Activated naive CD4-positive, alpha-beta T cell treated with anti-CD3 and anti-CD28 coated beads for 36 hours (primary cell): Measurements from ENCODE around the gene USP46. TPM values are rescaled to one million over a fixed set of nuclear protein-coding genes. Genes with fewer than 3 reads are reported as not detected.
A peak's percentile ranks its signal among the peaks of the same experiment; 100 is the strongest.

Experiments used
- CTCF ChIA-PET: fragments of 350-600 bp; sonication (Branson Sonifier 250); formaldehyde crosslinking; loops from one replicate; lab custom pipeline; 2021; ENCODE audit warnings: antibody characterized with exemption; lab: Charles Lee
- DNase-seq: peaks from one replicate; pipeline ENCODE4 v3.0.0-alpha.2; 2020
- H3K27ac Mint-ChIP-seq: one replicate; pipeline ENCODE4 v1.8.0; 2021; ENCODE audit warnings: mild to moderate bottlenecking, mixed read lengths
- H3K27me3 Mint-ChIP-seq: one replicate; pipeline ENCODE4 v1.8.0; 2021; ENCODE audit warnings: low read depth, mixed read lengths
- H3K36me3 Mint-ChIP-seq: one replicate; pipeline ENCODE4 v1.8.0; 2021; ENCODE audit warnings: low read depth, mixed read lengths
- H3K4me1 Mint-ChIP-seq: one replicate; pipeline ENCODE4 v1.8.0; 2021; ENCODE audit warnings: low read depth, mixed read lengths
- H3K4me3 Mint-ChIP-seq: one replicate; pipeline ENCODE4 v1.8.0; 2021; ENCODE audit warnings: mild to moderate bottlenecking, moderate library complexity, mixed read lengths
- H3K9me3 Mint-ChIP-seq: one replicate; pipeline ENCODE4 v1.8.0; 2021; ENCODE audit warnings: mixed read lengths
- intact Hi-C: fragments of 100-400 bp; cut with micrococcal nuclease; formaldehyde crosslinking; loops from one replicate; pipeline ENCODE4 v1.15.1; 2023
- total RNA-seq, 2 experiments: library from RNA; stranded (reverse); gene quantifications; one replicate each; pipeline ENCODE4 v1.2.3, GENCODE V29; 2021

Gene USP46
- total RNA-seq, 2 experiments from 2014 or later, result 1.7 to 1.9 TPM

GRCh38 chr4:52554612-52555355, 104.3 kb downstream of the USP46 start:
- no peaks in the 10 kb centered on the region for H3K4me1 Mint-ChIP-seq
- intact Hi-C loops, result no loop called here
- DNase-seq, result no peak
- no peak overlapping the region for H3K27ac Mint-ChIP-seq
- peaks cover 21% of the 10 kb centered on the region for H3K27me3 Mint-ChIP-seq
- no peaks in the 10 kb centered on the region for H3K9me3 Mint-ChIP-seq
- H3K36me3 Mint-ChIP-seq, result no peaks in the 10 kb centered on the region
- no peak overlapping the region for H3K4me3 Mint-ChIP-seq
- CTCF ChIA-PET, result interaction anchor here (0.7 to 2.1 kb wide), 2 partner anchors 9 to 62 kb away, joined by 3 to 7 read pairs; no protein-coding TSS in a partner anchor

GRCh38 chr4:52552778-52553177, 106.3 kb downstream of the USP46 start:
- no peak for DNase-seq
- H3K9me3 Mint-ChIP-seq, result no peaks in the 10 kb centered on the region
- no peaks in the 10 kb centered on the region for H3K36me3 Mint-ChIP-seq
- no peak overlapping the region for H3K4me3 Mint-ChIP-seq
- H3K27me3 Mint-ChIP-seq, result peaks cover 23% of the 10 kb centered on the region
- intact Hi-C loops, result no loop called here
- CTCF ChIA-PET, result interaction anchor here (0.6 to 2.1 kb wide), 2 partner anchors 7 to 171 kb away, joined by 3 to 7 read pairs; no protein-coding TSS in a partner anchor
- no peaks in the 10 kb centered on the region for H3K4me1 Mint-ChIP-seq
- H3K27ac Mint-ChIP-seq, result no peak overlapping the region

GRCh38 chr4:52551487-52551886, 107.6 kb downstream of the USP46 start:
- Mint-ChIP-seq H3K27ac (no peak overlapping the region), H3K9me3 (no peaks in the 10 kb centered on the region), H3K27me3 (peaks cover 19% of the 10 kb centered on the region), H3K4me3 (no peak overlapping the region), H3K4me1 (no peaks in the 10 kb centered on the region), H3K36me3 (no peaks in the 10 kb centered on the region)
- CTCF ChIA-PET, result no interaction called here
- intact Hi-C loops, result no loop called here
- DNase-seq, result no peak

GRCh38 chr4:52550186-52550585, 108.9 kb downstream of the USP46 start:
- Mint-ChIP-seq H3K4me1 (no peaks in the 10 kb centered on the region), H3K4me3 (no peak overlapping the region), H3K9me3 (no peaks in the 10 kb centered on the region), H3K27ac (no peak overlapping the region), H3K36me3 (no peaks in the 10 kb centered on the region), H3K27me3 (peaks cover 21% of the 10 kb centered on the region)
- CTCF ChIA-PET, result interaction anchor here (0.5 to 0.6 kb wide), 2 partner anchors 149 to 1391 kb away, joined by 3 to 4 read pairs; no protein-coding TSS in a partner anchor
- DNase-seq, result no peak
- intact Hi-C loops, result no loop called here

- Mint-ChIP-seq H3K36me3 (no peaks in the 10 kb centered on the region), H3K27ac (no peak overlapping the region), H3K27me3 (peaks cover 20% of the 10 kb centered on the region), H3K9me3 (no peaks in the 10 kb centered on the region), H3K4me3 (no peak overlapping the region), H3K4me1 (no peaks in the 10 kb centered on the region)
- CTCF ChIA-PET, result no interaction called here
- no peak for DNase-seq
- intact Hi-C loops, result loop anchor here (10.0 kb wide), 1 partner anchor 174 kb away; no protein-coding TSS in a partner anchor
Measured at GRCh38 chr4:52548818-52549570, 110.1 kb downstream of the USP46 start.

- peaks cover 14% of the 10 kb centered on the region for H3K27me3 Mint-ChIP-seq
- H3K4me1 Mint-ChIP-seq, result no peaks in the 10 kb centered on the region
- DNase-seq, result no peak
- H3K27ac Mint-ChIP-seq, result no peak overlapping the region
- no peaks in the 10 kb centered on the region for H3K9me3 Mint-ChIP-seq
- CTCF ChIA-PET, result interaction anchor here (0.6 to 3.5 kb wide), 11 partner anchors 7 to 1688 kb away, joined by 3 to 29 read pairs (median 4); no protein-coding TSS in a partner anchor
- H3K36me3 Mint-ChIP-seq, result no peaks in the 10 kb centered on the region
- intact Hi-C loops, result loop anchor here (10.0 kb wide), 1 partner anchor 172 kb away; no protein-coding TSS in a partner anchor
- H3K4me3 Mint-ChIP-seq, result no peak overlapping the region
Measured at GRCh38 chr4:52546449-52546848, 112.7 kb downstream of the USP46 start.

- CTCF ChIA-PET, result interaction anchor here (0.6 to 3.5 kb wide), 22 partner anchors 8 to 1689 kb away, joined by 3 to 29 read pairs (median 4); no protein-coding TSS in a partner anchor
- no peaks in the 10 kb centered on the region for H3K9me3 Mint-ChIP-seq
Measured at GRCh38 chr4:52545099-52546069, 113.7 kb downstream of the USP46 start.

More at GRCh38 chr4:52545099-52546069, 113.7 kb downstream of the USP46 start:
- Mint-ChIP-seq H3K4me1 (no peaks in the 10 kb centered on the region), H3K27me3 (peaks cover 10% of the 10 kb centered on the region), H3K36me3 (no peaks in the 10 kb centered on the region), H3K27ac (no peak overlapping the region), H3K4me3 (no peak overlapping the region)
- intact Hi-C loops, result loop anchor here (2.0 to 10.0 kb wide), 4 partner anchors 119 to 1687 kb away; no protein-coding TSS in a partner anchor
- peak; percentile 71 for DNase-seq

Other genes starting within 250 kb of the USP46 start
- gene ERVMER34-1, start 92.1 kb upstream of the USP46 start, total RNA-seq, result under 1 TPM; 0.14 to 0.32 TPM
- gene RASL11B, start 203.0 kb upstream of the USP46 start, total RNA-seq, result under 1 TPM in 1 of 2 experiments, not detected in 1; 0.24 TPM